ENCODE results near the gene MAML3.

The MAML3 gene

GRCh38 chr4:139783741-139784484 lies 370.1 kb downstream of the MAML3 start:
- DNase-seq (ENCODE audit: low read depth), result no peak

DNA sequence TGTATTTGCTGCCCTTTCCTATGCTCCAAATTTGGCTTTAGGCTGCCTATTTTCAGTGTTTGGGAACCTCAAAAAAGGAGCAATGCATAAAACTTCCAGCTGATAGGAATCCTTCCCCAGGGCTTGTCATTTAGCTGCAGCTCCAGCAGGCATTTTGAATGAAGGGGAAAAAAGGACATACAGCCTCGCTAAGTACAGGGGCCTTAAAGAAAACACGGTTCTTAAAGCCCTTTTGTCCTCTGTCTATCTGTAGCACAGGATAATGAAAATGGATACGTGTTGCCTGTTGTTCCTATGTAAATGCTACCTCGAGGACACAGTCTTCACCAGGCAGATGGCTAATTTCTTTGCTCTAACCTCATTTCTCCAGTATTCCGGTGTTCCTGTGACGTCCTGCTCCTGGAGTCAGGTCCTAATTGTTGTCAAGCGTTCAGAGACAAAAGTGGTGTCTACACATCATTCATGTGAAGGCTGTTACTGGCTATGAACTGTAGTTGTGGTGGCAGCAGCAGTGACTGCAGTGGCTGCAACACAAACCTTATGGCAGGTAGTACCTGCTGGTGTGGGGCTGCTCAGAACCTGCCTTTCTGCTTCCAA lies 371.0 kb downstream of the MAML3 start:
- no peak for DNase-seq (ENCODE audit: low read depth)

- no peak for DNase-seq (ENCODE audit: low read depth)
Observed at GRCh38 chr4:139781066-139781465, 372.9 kb downstream of the MAML3 start.

GRCh38 chr4:139779691-139780090 lies 374.3 kb downstream of the MAML3 start:
- no peak for DNase-seq (ENCODE audit: low read depth)

- DNase-seq (ENCODE audit: low read depth), result no peak
Observed at GRCh38 chr4:139777757-139778156, 376.2 kb downstream of the MAML3 start.

DNA sequence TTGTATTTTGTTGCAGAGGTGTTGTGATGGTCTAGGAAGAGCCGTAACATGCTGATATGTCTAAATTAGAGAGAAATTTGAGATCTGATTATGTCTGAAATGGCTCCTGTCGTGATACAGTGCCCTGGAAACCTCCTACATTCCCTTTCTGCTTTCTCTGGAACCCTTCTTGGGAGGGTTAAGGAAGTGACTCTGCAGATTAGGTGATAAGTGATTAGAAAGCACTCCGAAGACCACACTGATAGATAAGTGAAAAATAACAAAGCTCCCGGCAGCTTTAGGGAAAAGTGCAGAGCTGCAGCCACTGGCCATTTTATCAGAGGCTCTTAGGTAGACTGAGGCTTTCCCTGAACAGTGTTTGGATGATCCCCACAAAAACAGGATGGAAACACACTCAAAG lies 377.7 kb downstream of the MAML3 start:
- DNase-seq (ENCODE audit: low read depth), result no peak

DNA sequence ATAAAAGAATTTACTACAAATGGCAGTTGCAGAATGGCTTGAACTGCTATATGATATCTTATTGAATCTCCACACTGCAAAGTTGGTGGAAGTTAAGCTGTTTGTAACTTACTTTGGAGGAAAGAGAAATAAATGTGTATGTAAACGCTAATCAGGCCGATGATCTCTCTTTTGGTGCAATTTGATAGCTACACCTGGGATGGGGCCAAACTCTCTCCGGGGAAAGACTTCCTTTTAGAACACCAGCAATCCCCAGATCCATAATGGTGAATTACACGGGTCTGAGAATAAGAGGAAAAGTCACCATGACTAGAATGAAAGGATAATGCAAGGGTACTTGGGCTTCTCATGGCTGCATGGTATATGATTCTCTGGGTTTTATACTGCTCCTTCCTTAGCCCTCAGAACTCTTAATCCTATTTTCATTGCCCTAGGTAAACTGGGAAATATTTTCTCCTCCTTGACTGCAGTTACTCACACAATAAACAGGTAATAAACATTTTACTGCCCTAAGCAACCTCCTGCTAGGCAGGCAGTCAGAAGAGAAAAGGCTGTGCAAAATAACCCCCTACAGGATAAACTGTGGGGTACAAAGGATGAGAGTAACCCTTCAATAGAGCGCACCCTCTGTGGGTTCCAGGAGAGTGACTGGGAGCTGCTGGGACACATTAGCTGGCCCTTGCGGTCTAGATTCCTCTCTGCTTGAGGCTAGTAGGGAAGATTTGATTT lies 379.1 kb downstream of the MAML3 start:
- DNase-seq (ENCODE audit: low read depth), result no peak

DNA sequence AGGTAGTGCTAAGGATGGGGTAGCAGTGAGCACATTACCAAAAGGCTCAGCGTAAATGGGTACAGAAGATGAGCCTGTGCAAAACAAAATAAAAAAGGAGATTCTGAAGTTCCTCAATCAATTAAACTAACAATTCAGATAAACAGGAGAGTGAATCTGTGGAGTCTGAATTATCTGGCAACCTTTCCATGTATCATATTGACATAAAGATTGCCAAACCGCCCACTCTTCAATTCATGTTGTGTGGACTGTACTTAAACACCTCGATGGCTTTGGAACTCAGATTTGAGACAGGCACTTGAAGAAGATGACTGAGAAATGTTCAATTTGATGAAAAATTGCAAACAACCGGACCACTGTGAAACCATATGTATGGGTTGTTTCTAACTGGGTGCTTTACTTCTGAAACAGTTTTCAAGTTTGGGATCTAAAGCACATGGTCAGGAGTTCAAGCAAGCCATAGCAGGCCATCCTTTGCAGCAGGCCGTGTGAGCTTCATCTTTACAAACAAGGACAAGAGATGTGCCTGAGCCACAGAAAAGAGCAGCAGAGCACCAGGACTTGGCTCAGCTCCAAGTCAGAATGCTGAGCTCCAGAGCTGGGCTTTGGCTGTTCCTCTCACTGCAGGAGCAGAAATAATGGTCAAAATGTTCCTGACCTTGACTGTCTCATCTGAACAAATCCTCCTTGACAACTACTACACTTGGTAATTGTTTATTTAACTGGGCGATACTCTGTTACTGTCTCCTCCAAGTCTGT lies 380.2 kb downstream of the MAML3 start:
- DNase-seq (ENCODE audit: low read depth), result no peak

DNA sequence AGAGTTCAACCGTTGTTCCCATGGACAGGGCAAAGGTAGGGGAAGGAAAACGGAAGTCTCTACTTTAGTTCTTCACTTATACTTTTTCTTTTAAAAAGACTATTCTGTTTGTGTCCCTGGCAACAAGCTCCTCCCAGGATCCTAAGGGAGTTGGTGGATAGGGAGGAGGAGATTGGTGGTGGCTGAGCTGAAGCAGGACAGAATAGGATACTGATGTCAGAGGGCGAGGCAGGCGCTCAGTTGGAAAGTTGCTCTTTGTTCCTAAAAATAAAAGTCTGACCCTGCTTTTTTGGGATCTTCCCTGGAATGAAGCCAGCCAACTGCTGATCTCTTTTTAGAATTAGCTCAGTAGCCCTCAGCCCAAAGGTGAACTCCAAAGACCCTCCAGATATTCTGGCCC lies 383.6 kb downstream of the MAML3 start:
- DNase-seq (ENCODE audit: low read depth), result no peak

DNA sequence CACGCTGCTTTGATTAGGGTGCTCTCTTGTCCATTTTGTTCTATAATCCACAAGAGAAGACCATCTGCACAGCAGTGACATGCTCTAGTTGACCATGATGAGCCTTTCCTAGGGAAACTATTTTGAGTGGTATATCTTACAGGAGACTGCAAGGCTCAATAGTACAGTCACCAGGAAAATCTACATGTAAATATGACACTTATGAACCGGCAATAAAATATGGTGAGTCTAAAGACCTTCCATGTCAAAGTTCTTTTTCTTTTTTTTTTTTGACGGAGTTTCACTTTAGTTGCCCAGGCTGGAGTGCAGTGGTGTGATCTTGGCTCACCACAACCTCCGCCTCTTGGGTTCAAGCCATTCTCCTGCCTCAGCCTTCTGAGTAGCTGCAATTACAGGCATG lies 384.6 kb downstream of the MAML3 start:
- no peak for DNase-seq (ENCODE audit: low read depth)

- no peak for DNase-seq (ENCODE audit: low read depth)
Observed at GRCh38 chr4:139768896-139769295, 385.1 kb downstream of the MAML3 start.

DNA sequence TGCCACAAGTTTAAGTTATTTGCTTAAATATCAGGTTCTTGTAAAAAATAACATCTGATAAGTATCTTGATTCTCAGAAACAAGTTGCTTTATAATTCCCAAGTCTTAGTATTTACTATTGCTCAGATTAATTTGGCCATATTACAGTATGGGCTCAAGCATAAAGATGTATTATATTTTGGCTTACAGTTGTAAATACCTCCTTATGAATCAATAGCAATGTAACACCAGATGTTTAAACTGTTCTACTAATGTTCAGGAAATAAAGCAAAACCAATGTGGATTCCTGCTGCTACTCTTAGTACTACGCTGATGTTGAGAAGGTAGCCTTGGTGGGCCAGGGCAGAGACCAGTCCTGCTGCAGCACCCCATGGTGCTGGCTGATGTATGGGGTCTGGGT lies 385.6 kb downstream of the MAML3 start:
- no peak for DNase-seq (ENCODE audit: low read depth)

- DNase-seq (ENCODE audit: low read depth), result no peak
Observed at GRCh38 chr4:139767585-139767984, 386.4 kb downstream of the MAML3 start.

GRCh38 chr4:139767168-139767567 lies 386.8 kb downstream of the MAML3 start:
- DNase-seq (ENCODE audit: low read depth), result peak; percentile 82

DNA sequence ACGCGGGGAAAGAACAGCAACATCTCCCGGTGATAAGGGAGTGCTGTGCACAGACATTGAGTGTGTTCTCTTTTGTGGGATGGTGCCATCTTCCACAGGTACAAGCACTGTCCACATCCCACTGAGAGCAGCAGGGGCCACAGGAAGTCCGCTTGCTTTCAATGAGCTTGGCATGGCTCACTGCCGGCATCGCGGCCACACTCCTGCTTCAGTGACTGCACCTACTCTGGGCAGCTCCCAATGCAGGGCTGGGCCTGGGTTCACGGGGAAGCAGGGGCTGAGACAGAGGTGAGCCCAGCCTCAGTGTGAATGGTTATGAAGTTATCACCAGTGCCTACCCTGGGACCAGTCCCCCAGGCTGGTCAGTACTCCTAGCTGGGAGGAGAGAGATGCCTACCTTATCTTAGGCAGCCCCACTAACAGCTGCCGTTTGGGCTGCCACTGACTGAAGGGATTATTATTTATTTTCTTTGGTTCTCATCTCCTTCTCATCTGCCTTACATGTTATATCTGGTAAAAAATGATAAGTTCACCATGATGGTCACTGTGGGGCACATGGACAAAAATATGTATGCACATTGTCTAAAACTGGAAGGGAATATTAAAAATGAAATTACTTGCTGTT lies 389.2 kb downstream of the MAML3 start:
- DNase-seq (ENCODE audit: low read depth), result no peak

- no peak for DNase-seq (ENCODE audit: low read depth)
Observed at GRCh38 chr4:139764182-139764581, 389.8 kb downstream of the MAML3 start.

GRCh38 chr4:139763672-139764071 lies 390.3 kb downstream of the MAML3 start:
- DNase-seq (ENCODE audit: low read depth), result no peak

- no peak for DNase-seq (ENCODE audit: low read depth)
Observed at GRCh38 chr4:139763205-139763604, 390.8 kb downstream of the MAML3 start.

- no peak for DNase-seq (ENCODE audit: low read depth)
Observed at GRCh38 chr4:139762720-139763119, 391.3 kb downstream of the MAML3 start.

DNA sequence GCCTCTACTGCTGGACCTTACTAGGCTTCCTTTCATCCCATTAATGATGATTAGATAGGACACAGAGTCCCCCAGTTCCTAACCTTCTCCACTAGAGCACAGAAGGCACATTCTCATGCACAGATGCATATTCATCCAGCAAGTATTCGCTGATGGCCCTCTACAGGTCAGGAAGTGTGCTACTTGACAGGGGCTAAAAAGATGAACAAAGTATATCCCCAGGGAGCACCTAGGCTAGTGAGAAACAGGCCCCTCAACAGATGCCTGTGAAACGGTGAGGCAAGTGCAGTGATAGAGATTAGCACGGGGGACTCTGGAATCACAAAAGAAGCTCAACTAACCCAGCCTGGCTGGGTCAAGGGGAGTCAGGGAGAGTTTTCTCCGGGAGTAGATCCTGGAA lies 392.5 kb downstream of the MAML3 start:
- no peak for DNase-seq (ENCODE audit: low read depth)

DNA sequence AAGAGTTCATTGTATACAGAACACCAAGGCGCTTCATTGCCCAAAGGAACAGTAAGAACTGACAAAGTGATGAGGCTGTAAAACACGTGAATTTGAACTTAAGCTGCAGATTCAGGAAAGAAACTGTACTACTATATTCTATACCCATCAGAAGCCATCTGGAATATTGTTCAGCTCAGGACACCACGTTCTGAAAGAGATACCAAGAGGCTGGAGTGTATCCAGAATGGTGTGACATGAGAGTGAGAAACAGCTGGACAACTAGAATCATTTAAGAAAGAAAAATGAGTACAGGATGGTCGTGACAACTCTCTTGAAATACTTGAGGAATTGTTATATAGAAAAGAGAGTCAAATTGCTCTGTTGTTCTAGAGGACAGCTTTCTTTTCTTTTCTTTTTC lies 393.4 kb downstream of the MAML3 start:
- DNase-seq (ENCODE audit: low read depth), result no peak

DNA sequence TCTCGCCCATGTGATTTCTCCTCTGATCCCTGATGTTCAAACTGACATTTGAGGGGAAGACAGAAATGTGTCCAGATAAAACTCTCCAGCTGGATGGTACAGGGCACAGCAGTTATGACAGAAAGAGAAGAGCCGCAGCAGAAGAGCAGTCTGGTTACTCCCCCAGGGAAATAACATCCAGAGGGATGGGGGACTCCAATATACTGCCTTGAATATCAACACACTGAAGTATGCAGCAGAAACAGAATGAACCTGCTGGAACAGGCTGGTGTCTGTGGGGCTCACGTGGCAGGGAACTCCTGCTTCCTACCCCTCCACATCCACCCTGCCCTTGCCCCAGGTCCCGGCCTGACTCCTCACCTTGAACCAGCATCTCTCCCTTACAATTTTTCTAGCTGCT lies 394.9 kb downstream of the MAML3 start:
- no peak for DNase-seq (ENCODE audit: low read depth)
